Measurements from ENCODE around the gene HDHD5.
"Not testable (repeated sequence)": the region's sequence is repeated elsewhere in the genome, so short reads cannot be mapped to it uniquely, and the experiment has no call there.

Gene HDHD5

DNA sequence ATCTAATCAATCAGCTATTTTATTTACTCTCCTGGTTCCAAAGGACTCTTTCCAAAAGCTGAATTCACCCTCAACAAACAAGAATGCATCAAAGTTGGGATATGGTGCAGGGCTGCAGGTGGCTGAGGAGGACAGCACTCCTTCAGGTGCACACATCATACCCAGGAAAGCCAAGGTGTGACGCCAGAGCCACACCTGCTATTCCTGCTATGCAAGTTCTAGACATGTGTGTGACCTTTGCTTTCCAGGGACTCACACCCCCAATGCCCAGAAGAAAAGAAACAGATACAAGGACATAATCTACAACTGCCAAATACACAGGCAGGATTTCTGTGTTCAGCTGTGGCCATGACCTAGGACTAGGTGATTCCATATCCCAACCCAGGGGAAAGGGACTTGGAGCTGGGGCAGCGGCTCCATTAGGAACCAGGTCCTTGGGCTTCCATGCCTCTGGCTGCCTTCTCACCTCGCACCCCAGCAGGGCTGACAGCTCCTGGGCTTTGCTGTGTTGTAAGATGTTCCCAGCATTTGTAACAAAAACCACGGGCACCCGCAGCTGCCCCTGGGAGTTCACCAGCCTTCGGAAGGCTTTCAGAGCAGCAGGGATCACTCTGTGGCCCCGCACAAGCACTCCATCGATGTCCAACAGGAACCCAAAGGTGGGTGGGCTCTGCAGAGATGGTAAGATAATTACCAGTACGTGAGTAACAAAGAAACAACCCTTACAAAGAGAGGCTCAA is 9.8 kb downstream of the HDHD5 start:
- Histone ChIP-seq H3K4me3 (ENCODE audit: low read length) (no peak overlapping the region), H3K27me3 (ENCODE audit: control insufficient read depth, insufficient read depth, low read length) (no peaks in the 10 kb centered on the region), H3K36me3 (ENCODE audit: control insufficient read depth, insufficient read depth, low read length) (no peaks in the 10 kb centered on the region), H3K9me3 (ENCODE audit: control insufficient read depth, low read length) (no peaks in the 10 kb centered on the region), H3K4me1 (ENCODE audit: control insufficient read depth, insufficient read depth, low read length) (peaks cover 27% of the 10 kb centered on the region), H3K9ac (ENCODE audit: low read length) (no peak overlapping the region)

DNA sequence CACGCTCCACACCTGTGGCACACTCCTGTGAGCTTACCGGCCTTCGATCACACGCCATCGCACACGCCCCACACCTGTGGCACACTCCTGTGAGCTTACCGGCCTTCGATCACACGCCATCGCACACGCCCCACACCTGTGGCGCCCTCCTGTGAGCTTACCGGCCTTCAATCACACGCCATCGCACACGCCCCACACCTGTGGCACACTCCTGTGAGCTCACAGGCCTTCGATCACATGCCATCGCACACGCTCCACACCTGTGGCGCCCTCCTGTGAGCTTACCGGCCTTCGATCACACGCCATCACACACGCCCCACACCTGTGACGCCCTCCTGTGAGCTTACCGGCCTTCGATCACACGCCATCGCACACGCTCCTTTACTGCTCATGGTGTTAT is 11.6 kb downstream of the HDHD5 start:
- not testable (repeated sequence) for H3K4me3 ChIP-seq (ENCODE audit: low read length); H3K9me3 ChIP-seq (ENCODE audit: control insufficient read depth, low read length); H3K9ac ChIP-seq (ENCODE audit: low read length); H3K36me3 ChIP-seq (ENCODE audit: control insufficient read depth, insufficient read depth, low read length); H3K27me3 ChIP-seq (ENCODE audit: control insufficient read depth, insufficient read depth, low read length)
- H3K4me1 ChIP-seq (ENCODE audit: control insufficient read depth, insufficient read depth, low read length) = peaks cover 19% of the 10 kb centered on the region

DNA sequence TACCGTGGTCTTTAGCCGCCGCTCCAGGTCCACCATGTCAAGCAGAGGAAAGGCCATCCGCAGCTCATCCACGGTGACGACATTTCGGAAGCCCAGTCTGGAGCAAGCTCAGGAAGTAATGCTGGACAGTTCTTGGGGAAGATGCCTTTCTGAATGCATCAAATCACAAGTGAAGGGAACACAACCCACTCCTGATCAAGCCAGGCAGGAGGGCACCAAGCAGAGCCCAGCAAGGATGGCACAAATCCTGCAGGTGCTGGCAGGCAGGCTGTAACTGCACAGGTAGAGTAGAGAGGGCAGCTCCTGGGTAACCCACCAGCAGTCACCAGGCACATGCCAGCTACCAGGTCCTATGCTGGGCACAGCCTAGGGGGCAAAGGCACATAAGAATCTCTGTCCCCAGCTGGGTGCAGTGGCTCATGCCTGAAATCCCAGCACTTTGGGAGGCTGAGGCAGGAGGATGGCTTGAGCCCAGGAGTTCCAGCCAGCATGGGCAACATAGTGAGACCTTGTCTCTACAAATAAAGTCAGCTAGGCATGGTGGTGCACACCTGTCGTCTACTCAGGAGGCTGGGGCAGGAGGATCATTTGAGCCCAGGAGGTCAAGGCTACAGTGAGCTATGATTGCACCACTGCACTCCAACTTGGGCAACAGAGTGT is 13.9 kb downstream of the HDHD5 start:
- H3K36me3 ChIP-seq (ENCODE audit: control insufficient read depth, insufficient read depth, low read length) = no peaks in the 10 kb centered on the region

DNA sequence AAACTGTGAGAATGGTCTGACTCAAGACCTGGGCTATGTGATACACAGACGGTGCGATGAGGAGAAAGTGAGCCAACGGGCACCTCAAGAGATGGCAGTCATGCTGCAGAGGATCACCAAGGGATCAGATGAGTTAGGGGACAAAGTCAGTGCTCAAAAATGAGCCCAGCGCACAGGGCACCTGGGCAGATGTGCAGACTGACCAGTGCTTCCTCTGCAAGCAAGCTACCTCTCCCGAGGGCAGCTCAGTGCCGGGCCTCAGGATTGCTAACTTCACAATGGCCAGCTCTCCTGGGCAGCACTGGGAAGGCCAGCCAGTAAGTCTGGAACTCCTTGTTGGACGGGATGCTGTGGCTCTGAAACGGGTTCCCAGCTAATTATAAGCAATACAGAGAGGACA is 15.3 kb downstream of the HDHD5 start:
- H3K36me3 ChIP-seq (ENCODE audit: control insufficient read depth, insufficient read depth, low read length) = no peaks in the 10 kb centered on the region
- peaks cover 1% of the 10 kb centered on the region for H3K4me1 ChIP-seq (ENCODE audit: control insufficient read depth, insufficient read depth, low read length)
- no peaks in the 10 kb centered on the region for H3K27me3 ChIP-seq (ENCODE audit: control insufficient read depth, insufficient read depth, low read length)
- no peak overlapping the region for H3K9ac ChIP-seq (ENCODE audit: low read length)
- no peak overlapping the region for H3K4me3 ChIP-seq (ENCODE audit: low read length)
- H3K9me3 ChIP-seq (ENCODE audit: control insufficient read depth, low read length) = no peaks in the 10 kb centered on the region

More for the DNA sequence above, 13.9 kb downstream of the HDHD5 start:
- H3K4me1 ChIP-seq (ENCODE audit: control insufficient read depth, insufficient read depth, low read length) = peaks cover 10% of the 10 kb centered on the region
- no peaks in the 10 kb centered on the region for H3K27me3 ChIP-seq (ENCODE audit: control insufficient read depth, insufficient read depth, low read length)
- H3K9me3 ChIP-seq (ENCODE audit: control insufficient read depth, low read length) = no peaks in the 10 kb centered on the region
- H3K4me3 ChIP-seq (ENCODE audit: low read length) = no peak overlapping the region
- H3K9ac ChIP-seq (ENCODE audit: low read length) = no peak overlapping the region

DNA sequence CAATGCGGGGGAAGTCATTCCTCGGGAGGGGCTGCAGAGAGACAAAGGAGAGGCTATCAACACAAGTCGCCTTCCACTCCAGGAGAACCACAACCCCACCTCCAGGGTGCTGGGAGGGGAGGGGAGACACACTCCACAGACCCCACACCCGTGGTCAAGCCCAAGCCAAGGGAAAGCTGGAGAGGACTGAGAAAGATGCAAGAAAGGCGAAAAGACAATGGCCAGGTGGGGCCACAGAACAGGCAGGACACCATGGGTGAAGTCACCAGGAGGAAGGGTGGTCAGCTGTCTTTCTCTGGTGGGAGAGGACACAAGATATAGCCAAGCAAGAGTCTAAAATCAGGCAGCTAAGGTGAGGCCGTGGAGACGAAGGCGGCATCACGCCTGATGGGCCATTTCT is 16.0 kb downstream of the HDHD5 start:
- H3K36me3 ChIP-seq (ENCODE audit: control insufficient read depth, insufficient read depth, low read length) = no peaks in the 10 kb centered on the region
- H3K4me1 ChIP-seq (ENCODE audit: control insufficient read depth, insufficient read depth, low read length) = no peaks in the 10 kb centered on the region
- no peak overlapping the region for H3K9ac ChIP-seq (ENCODE audit: low read length)
- H3K9me3 ChIP-seq (ENCODE audit: control insufficient read depth, low read length) = no peaks in the 10 kb centered on the region
- no peaks in the 10 kb centered on the region for H3K27me3 ChIP-seq (ENCODE audit: control insufficient read depth, insufficient read depth, low read length)
- H3K4me3 ChIP-seq (ENCODE audit: low read length) = no peak overlapping the region

DNA sequence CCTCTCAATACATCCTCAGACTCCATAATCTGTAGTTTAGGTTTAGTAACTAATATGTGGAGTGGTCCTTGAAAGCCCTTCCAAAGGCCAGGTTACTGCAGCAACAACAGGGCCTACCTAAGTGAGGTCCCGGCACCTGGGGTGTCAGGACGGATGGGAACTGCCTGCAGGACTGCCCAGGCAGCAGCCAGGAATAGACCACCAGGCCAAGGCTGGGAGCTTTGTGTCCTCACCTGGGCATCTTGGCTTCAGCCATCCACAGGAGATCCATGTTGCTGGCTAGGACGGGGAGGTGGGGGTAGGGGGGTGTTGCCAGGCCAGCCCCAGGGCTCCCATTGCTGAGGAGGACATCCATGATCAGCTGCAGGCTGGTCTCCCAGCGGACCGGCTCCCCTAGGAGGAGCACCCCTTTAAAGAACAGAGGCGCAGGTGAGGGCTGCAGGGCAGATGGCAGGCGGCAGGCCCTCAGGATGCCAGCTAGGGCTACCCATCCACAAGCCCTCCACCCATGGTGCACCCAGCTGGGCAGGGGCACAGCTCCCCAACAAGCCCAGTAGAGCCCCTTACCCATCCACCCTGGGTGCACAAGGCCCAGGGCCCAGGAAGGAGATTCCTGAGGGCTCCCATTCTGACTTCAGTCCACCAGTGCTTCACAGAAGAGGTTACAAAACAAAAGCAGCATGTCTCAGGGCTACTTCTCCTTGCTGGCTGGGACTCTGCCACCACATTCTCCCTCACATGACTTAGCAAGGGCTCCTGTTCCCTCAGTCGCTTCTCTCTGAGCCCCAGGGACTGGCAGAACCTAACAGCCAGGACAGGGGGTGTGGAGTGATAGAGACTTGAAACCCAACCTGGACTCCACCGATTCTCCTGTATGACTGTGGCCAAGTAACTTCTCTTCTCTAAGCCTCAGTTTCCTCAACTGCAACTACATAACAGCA is 18.0 kb downstream of the HDHD5 start:
- Histone ChIP-seq H3K4me1 (ENCODE audit: control insufficient read depth, insufficient read depth, low read length) (no peaks in the 10 kb centered on the region), H3K9me3 (ENCODE audit: control insufficient read depth, low read length) (no peaks in the 10 kb centered on the region), H3K36me3 (ENCODE audit: control insufficient read depth, insufficient read depth, low read length) (no peaks in the 10 kb centered on the region), H3K9ac (ENCODE audit: low read length) (no peak overlapping the region), H3K27me3 (ENCODE audit: control insufficient read depth, insufficient read depth, low read length) (no peaks in the 10 kb centered on the region), H3K4me3 (ENCODE audit: low read length) (no peak overlapping the region)

DNA sequence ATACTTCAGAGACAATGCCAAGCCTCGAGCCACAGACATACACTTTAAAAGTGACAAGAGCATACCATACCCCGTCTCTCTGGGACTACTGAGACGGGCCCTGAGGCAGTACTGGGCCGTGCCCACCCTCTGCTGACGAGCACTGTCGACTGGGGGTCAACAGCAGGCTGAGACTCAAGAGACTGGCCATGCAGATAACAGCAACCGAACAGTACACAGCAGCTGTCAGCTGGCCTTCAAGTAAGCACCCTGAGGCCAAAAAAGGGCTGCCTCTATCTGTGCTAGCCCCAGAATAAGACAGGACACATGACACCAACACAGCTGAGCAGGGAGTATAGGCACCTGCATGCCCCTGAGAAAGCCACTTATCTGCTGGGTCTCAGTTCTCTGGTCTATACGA is 19.1 kb downstream of the HDHD5 start:
- no peak overlapping the region for H3K4me3 ChIP-seq (ENCODE audit: low read length)
- H3K36me3 ChIP-seq (ENCODE audit: control insufficient read depth, insufficient read depth, low read length) = no peaks in the 10 kb centered on the region
- no peak overlapping the region for H3K9ac ChIP-seq (ENCODE audit: low read length)
- H3K9me3 ChIP-seq (ENCODE audit: control insufficient read depth, low read length) = no peaks in the 10 kb centered on the region
- H3K4me1 ChIP-seq (ENCODE audit: control insufficient read depth, insufficient read depth, low read length) = no peaks in the 10 kb centered on the region
- no peaks in the 10 kb centered on the region for H3K27me3 ChIP-seq (ENCODE audit: control insufficient read depth, insufficient read depth, low read length)

DNA sequence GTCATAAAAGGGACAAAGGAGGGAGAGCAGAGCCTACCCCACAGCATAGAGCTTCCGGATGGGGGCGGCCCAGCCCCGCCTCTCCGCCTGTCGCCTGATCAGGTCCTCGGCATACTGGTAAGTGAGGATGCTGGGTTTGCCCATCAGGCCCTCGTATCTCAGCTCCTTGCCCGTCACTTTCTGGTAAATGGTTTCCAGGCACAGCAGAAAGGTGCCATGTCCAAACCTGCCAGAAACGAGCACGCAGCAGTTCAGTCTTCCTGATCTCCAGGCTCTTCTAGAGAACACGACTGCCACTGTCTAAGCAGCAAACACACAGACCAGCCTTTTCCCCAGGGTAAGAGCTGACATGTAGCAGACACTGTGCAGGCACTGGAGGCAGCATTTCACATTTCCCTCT is 20.6 kb downstream of the HDHD5 start:
- H3K9ac ChIP-seq (ENCODE audit: low read length) = no peak overlapping the region
- no peaks in the 10 kb centered on the region for H3K9me3 ChIP-seq (ENCODE audit: control insufficient read depth, low read length)
- H3K36me3 ChIP-seq (ENCODE audit: control insufficient read depth, insufficient read depth, low read length) = no peaks in the 10 kb centered on the region
- no peaks in the 10 kb centered on the region for H3K27me3 ChIP-seq (ENCODE audit: control insufficient read depth, insufficient read depth, low read length)
- no peaks in the 10 kb centered on the region for H3K4me1 ChIP-seq (ENCODE audit: control insufficient read depth, insufficient read depth, low read length)
- H3K4me3 ChIP-seq (ENCODE audit: low read length) = no peak overlapping the region

DNA sequence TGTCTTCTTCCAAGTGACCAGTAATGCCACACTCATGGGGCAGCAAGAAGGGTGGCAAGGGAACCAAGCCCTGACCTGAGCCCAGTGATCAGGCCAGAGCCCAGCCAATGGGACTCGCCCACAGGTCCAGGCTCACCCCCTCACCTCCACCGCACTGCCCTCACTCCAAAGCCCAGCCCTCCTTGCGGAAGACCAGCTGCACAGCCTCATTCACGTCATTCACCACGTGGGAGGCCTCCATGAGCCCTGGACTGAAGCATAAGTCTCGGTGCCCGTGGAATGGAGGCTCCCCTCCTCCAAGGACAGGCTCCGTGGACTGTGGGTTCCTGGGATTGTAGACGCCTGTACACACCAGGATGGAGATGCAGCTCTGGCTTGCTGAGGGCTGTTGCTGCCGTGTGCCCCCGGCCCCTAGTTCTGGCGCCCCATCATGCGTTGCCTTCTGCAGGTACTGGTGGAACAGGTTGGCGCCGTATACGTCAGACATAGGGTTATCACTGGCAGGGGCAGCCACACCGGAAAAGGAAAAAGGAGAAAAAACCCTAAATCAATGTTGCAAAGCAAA is 21.1 kb downstream of the HDHD5 start:
- Histone ChIP-seq H3K36me3 (ENCODE audit: control insufficient read depth, insufficient read depth, low read length) (no peaks in the 10 kb centered on the region), H3K4me3 (ENCODE audit: low read length) (no peak overlapping the region), H3K4me1 (ENCODE audit: control insufficient read depth, insufficient read depth, low read length) (no peaks in the 10 kb centered on the region), H3K27me3 (ENCODE audit: control insufficient read depth, insufficient read depth, low read length) (no peaks in the 10 kb centered on the region), H3K9me3 (ENCODE audit: control insufficient read depth, low read length) (no peaks in the 10 kb centered on the region), H3K9ac (ENCODE audit: low read length) (no peak overlapping the region)

DNA sequence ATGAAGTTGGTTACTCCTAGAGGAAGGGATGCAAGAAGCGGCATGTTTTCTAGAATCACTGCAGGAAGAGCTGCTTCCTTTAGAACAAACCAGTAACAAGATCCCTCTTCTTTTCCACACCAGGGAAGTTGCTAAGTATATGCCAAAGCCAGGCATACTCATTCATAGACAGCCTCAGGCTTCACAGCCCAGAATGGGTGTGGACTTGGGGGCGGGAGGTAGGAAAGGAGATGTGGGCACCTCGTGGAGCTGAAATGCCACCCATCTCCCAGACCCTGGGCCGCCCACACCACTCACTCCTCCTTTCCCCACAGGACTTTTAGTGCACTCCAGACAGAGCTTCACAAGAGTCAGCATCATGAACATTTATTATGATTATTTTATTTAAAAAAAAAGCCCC is 21.9 kb downstream of the HDHD5 start:
- H3K9ac ChIP-seq (ENCODE audit: low read length) = no peak overlapping the region
- H3K4me1 ChIP-seq (ENCODE audit: control insufficient read depth, insufficient read depth, low read length) = no peaks in the 10 kb centered on the region
- no peaks in the 10 kb centered on the region for H3K27me3 ChIP-seq (ENCODE audit: control insufficient read depth, insufficient read depth, low read length)
- H3K4me3 ChIP-seq (ENCODE audit: low read length) = no peak overlapping the region
- H3K9me3 ChIP-seq (ENCODE audit: control insufficient read depth, low read length) = no peaks in the 10 kb centered on the region
- no peaks in the 10 kb centered on the region for H3K36me3 ChIP-seq (ENCODE audit: control insufficient read depth, insufficient read depth, low read length)

DNA sequence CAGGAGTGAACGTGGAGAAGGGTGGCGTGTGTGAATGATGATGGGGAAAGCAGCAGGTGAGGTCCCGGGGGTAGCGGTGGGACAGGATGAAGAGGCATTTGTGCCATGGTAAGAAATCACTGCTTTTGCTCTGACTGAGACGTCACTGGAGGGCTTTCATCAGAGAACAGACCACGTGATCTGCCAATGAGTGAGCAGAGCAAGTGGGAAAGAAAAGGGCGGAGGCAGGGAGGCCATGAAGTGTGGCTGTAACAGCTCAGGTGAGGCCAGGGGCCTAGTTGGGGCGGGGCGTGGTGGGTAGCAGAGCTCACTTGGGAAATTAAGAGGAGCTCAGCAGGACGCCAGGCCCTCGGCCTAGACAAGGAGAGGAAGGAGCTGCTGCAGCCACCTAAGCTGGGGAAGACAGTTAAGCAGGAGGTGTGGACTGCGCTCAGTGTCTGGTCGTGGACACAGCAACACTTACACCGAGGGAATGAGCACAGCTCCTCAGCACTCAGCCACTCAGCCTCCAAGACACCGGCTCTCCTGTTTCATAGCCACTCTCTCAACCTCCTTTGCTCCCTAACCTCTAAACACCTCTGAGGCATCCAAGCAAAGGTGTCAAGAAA is 23.8 kb downstream of the HDHD5 start:
- H3K9me3 ChIP-seq (ENCODE audit: control insufficient read depth, low read length) = no peaks in the 10 kb centered on the region
- no peaks in the 10 kb centered on the region for H3K36me3 ChIP-seq (ENCODE audit: control insufficient read depth, insufficient read depth, low read length)
- H3K27me3 ChIP-seq (ENCODE audit: control insufficient read depth, insufficient read depth, low read length) = no peaks in the 10 kb centered on the region
- H3K4me1 ChIP-seq (ENCODE audit: control insufficient read depth, insufficient read depth, low read length) = no peaks in the 10 kb centered on the region
- H3K4me3 ChIP-seq (ENCODE audit: low read length) = no peak overlapping the region
- no peak overlapping the region for H3K9ac ChIP-seq (ENCODE audit: low read length)
